ENCODE measurements around the gene GLOD5.

GRCh38 chrX:48745222-48745621 is 16.3 kb upstream of the GLOD5 start:
- TF ChIP-seq CTCF (IDR thresholded peaks at IDR 0.05) (no peak), EP300 (IDR thresholded peaks at IDR 0.05) (no peak), POLR2A (IDR thresholded peaks at IDR 0.05; ENCODE audit: low read depth) (no peak)
